Panc1 (cell line): ENCODE results near the gene TBCC. TPM values are rescaled to one million over a fixed set of nuclear protein-coding genes. Genes with fewer than 3 reads are reported as not detected.

ENCODE experiments used
- ATAC-seq: fragments of 200-7000 bp; cut with Tn5 transposase; 2 replicates; pipeline ENCODE4 v1.9.1; 2020; ENCODE audit warnings: mild to moderate bottlenecking, moderate library complexity
- BruUV-seq: library from RNA; stranded (reverse); fragments of 400-500 nt; replicated peaks from 2 replicates; lab custom pipeline; 2021; lab: Mats Ljungman, UMichigan
- CTCF ChIA-PET: fragments of 300-600 bp; sonication (Branson Sonifier 250); formaldehyde crosslinking; loops from one replicate; lab custom pipeline; 2022; ENCODE audit warnings: antibody characterized with exemption; lab: Charles Lee
- POLR2A ChIA-PET: fragments of 300-600 bp; sonication (Branson Sonifier 250); formaldehyde crosslinking; loops from one replicate; lab custom pipeline; 2022; ENCODE audit warnings: antibody characterized with exemption; lab: Charles Lee
- DNase-seq: peaks from one replicate; pipeline ENCODE4 v3.0.0-alpha.2; 2010; ENCODE audit warnings: low read depth, low spot score
- H3K27ac ChIP-seq: 2 replicates; pipeline ENCODE4 v1.5.1; 2011; ENCODE audit warnings: mild to moderate bottlenecking, low read length, inconsistent platforms
- H3K27me3 ChIP-seq: fragments of 200-500 bp; sonication (Bioruptor generic); 2 replicates; pipeline ENCODE4 v1.6.0; 2014; ENCODE audit warnings: low read length, inconsistent platforms; ENCODE audit not compliant: control insufficient read depth, insufficient read depth
- H3K36me3 ChIP-seq: fragments of 200-500 bp; sonication (Bioruptor generic); 2 replicates; pipeline ENCODE4 v1.5.1; 2014; ENCODE audit warnings: inconsistent platforms, mild to moderate bottlenecking, low read length, moderate library complexity; ENCODE audit not compliant: control insufficient read depth, insufficient read depth
- H3K4me1 ChIP-seq: 2 replicates; pipeline ENCODE4 v1.5.1; 2011; ENCODE audit warnings: inconsistent platforms, mild to moderate bottlenecking, low read length, moderate library complexity; ENCODE audit not compliant: control insufficient read depth, insufficient read depth
- H3K4me3 ChIP-seq, 2 experiments: 2 replicates each; pipeline ENCODE4 v1.5.1; 2011 to 2012; ENCODE audit warnings: low read depth in 2 of 2, low read length in 2 of 2, mild to moderate bottlenecking in 2 of 2, inconsistent platforms in 1 of 2, moderate library complexity in 1 of 2
- H3K9me3 ChIP-seq: fragments of 200-500 bp; sonication (Bioruptor generic); 2 replicates; pipeline ENCODE4 v1.5.1; 2014; ENCODE audit warnings: low read depth, mild to moderate bottlenecking, inconsistent platforms, low read length, moderate library complexity; ENCODE audit not compliant: control insufficient read depth, insufficient read depth
- POLR2AphosphoS5 ChIP-seq: IDR thresholded peaks from 2 replicates; pipeline ENCODE4 v1.6.1; 2012; ENCODE audit warnings: mild to moderate bottlenecking, low read depth, low read length, moderate library complexity
- SIN3A ChIP-seq: IDR thresholded peaks from 2 replicates; pipeline ENCODE4 v1.6.1; 2012; ENCODE audit warnings: low read depth, mild to moderate bottlenecking, low read length, moderate library complexity, borderline replicate concordance; ENCODE audit not compliant: insufficient read depth
- TCF7L2 ChIP-seq: IDR thresholded peaks from 2 replicates; pipeline ENCODE4 v1.6.1; 2011; ENCODE audit warnings: mild to moderate bottlenecking, low read depth, low read length, inconsistent platforms
- in situ Hi-C: cut with HindIII; loops from 2 replicates; pipeline ENCODE4 v1.10.0; 2016; ENCODE audit warnings: low sequenced_read_pairs, low pct_unique_long_range_greater_than_20kb
- intact Hi-C: fragments of 100-400 bp; cut with micrococcal nuclease; formaldehyde crosslinking; loops from one replicate; pipeline ENCODE4 v1.10.0; 2022; ENCODE audit not compliant: unreplicated experiment
- total RNA-seq: library from RNA; stranded (reverse); gene quantifications from one replicate; pipeline ENCODE4 v1.2.1, GENCODE V29; 2021; ENCODE audit not compliant: unreplicated experiment
- TF ChIP-seq, protein P1 (sequence below): fragments of 450-650 bp; IDR thresholded peaks from 2 replicates; pipeline ENCODE4 v1.5.1; 2017; ENCODE audit warnings: mild to moderate bottlenecking
- TF ChIP-seq, protein P2 (sequence below), 2 experiments: IDR thresholded peaks; 2 replicates each; pipeline ENCODE4 v1.6.1; 2011 to 2012; ENCODE audit warnings: low read depth in 2 of 2, control low read depth in 1 of 2, low read length in 1 of 2, mild to moderate bottlenecking in 1 of 2, moderate library complexity in 1 of 2; ENCODE audit not compliant: insufficient read depth in 1 of 2

TBCC gene
- total RNA-seq, 1 experiment from 2014 or later: 25.7 TPM

DNA sequence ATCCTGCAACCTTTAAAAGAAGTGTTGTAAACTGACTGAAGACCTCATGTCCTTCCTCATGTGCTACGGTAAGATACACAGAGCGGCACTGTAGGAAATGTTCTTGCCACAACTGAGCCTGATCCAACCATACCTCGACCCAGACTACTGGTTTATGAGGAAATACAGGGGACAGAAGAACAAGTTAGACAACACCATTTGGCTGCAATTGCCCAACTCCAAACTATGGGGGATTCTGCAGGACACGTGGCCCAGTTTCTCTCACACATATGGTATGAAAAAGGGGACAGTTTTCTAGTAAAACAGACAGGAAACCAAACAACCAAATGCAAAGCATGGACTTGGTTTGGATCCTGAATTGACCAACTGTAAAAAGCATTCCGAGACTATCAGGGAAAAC lies 34.0 kb downstream of the TBCC start:
- Histone ChIP-seq H3K27ac (no peak overlapping the region), H3K4me3 (no peak overlapping the region), H3K9me3 (no peaks in the 10 kb centered on the region), H3K27me3 (no peaks in the 10 kb centered on the region), H3K36me3 (no peaks in the 10 kb centered on the region), H3K4me1 (no peaks in the 10 kb centered on the region; the same call in 1 of the 2 replicates)
- no peak for DNase-seq
- intact Hi-C loops (no loop called here), in situ Hi-C loops (no loop called here)
- BruUV-seq: no TSS peak
- TF ChIP-seq, protein P1, sequence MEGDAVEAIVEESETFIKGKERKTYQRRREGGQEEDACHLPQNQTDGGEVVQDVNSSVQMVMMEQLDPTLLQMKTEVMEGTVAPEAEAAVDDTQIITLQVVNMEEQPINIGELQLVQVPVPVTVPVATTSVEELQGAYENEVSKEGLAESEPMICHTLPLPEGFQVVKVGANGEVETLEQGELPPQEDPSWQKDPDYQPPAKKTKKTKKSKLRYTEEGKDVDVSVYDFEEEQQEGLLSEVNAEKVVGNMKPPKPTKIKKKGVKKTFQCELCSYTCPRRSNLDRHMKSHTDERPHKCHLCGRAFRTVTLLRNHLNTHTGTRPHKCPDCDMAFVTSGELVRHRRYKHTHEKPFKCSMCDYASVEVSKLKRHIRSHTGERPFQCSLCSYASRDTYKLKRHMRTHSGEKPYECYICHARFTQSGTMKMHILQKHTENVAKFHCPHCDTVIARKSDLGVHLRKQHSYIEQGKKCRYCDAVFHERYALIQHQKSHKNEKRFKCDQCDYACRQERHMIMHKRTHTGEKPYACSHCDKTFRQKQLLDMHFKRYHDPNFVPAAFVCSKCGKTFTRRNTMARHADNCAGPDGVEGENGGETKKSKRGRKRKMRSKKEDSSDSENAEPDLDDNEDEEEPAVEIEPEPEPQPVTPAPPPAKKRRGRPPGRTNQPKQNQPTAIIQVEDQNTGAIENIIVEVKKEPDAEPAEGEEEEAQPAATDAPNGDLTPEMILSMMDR: no peak
- TF ChIP-seq TCF7L2: no peak
- no peak for TF ChIP-seq SIN3A
- TF ChIP-seq POLR2AphosphoS5: no peak
- TF ChIP-seq, protein P2, sequence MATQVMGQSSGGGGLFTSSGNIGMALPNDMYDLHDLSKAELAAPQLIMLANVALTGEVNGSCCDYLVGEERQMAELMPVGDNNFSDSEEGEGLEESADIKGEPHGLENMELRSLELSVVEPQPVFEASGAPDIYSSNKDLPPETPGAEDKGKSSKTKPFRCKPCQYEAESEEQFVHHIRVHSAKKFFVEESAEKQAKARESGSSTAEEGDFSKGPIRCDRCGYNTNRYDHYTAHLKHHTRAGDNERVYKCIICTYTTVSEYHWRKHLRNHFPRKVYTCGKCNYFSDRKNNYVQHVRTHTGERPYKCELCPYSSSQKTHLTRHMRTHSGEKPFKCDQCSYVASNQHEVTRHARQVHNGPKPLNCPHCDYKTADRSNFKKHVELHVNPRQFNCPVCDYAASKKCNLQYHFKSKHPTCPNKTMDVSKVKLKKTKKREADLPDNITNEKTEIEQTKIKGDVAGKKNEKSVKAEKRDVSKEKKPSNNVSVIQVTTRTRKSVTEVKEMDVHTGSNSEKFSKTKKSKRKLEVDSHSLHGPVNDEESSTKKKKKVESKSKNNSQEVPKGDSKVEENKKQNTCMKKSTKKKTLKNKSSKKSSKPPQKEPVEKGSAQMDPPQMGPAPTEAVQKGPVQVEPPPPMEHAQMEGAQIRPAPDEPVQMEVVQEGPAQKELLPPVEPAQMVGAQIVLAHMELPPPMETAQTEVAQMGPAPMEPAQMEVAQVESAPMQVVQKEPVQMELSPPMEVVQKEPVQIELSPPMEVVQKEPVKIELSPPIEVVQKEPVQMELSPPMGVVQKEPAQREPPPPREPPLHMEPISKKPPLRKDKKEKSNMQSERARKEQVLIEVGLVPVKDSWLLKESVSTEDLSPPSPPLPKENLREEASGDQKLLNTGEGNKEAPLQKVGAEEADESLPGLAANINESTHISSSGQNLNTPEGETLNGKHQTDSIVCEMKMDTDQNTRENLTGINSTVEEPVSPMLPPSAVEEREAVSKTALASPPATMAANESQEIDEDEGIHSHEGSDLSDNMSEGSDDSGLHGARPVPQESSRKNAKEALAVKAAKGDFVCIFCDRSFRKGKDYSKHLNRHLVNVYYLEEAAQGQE (IDR thresholded peaks at IDR 0.05; ENCODE audit: insufficient read depth in 1 of 2, low read depth in 2 of 2, low read length in 1 of 2): no peak
- ATAC-seq: no peak
- ChIA-PET POLR2A (no interaction called here), CTCF (no interaction called here)

DNA sequence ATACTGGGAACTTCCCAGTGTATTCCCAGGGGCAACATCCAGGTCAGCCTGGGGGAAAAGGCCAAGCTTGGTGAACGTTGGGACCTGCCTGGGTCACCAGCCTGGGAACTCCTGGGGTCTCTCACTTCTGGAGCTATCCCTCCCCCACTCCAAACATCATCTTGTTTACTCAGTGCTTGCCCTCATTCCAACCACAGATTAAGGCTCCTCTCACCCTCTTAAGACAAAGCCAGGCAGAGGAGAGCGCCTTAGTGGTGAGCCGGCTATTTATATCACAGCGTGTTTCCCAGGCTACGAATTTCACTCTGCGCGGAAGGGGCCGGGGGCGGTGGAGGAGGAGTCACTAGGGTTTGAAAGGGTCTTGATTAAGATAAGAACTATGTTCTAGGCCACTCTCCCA lies 35.6 kb downstream of the TBCC start:
- Histone ChIP-seq H3K36me3 (no peaks in the 10 kb centered on the region), H3K27ac (no peak overlapping the region), H3K9me3 (no peaks in the 10 kb centered on the region), H3K4me3 (no peak overlapping the region), H3K4me1 (no peaks in the 10 kb centered on the region; the same call in 1 of the 2 replicates), H3K27me3 (no peaks in the 10 kb centered on the region)
- intact Hi-C loops (no loop called here), in situ Hi-C loops (no loop called here)
- BruUV-seq: no TSS peak
- no peak for ATAC-seq
- POLR2A ChIA-PET: no interaction called here
- DNase-seq: no peak
- TF ChIP-seq TCF7L2: no peak
- TF ChIP-seq, protein P1: no peak
- TF ChIP-seq, protein P2 (IDR thresholded peaks at IDR 0.05; ENCODE audit: insufficient read depth in 1 of 2, low read depth in 2 of 2, low read length in 1 of 2): no peak
- TF ChIP-seq POLR2AphosphoS5: no peak
- TF ChIP-seq SIN3A: no peak
- CTCF ChIA-PET: no interaction called here
